HG03460 (cell line): ENCODE results near the gene KLHDC9.
"Not testable (repeated sequence)": the region's sequence is repeated elsewhere in the genome, so short reads cannot be mapped to it uniquely, and the experiment has no call there.

Source experiments
- ATAC-seq: cut with Tn5 transposase; IDR thresholded peaks from one replicate; pipeline ENCODE4 v1.9.1; 2021; ENCODE audit not compliant: unreplicated experiment

Gene KLHDC9

GRCh38 chr1:161098210-161099068, at the start of gene KLHDC9:
TSS of gene KLHDC9 (plus strand) at chr1:161098361. CDS start at chr1:161098536, 175 bp downstream.
- peak; percentile 63 for ATAC-seq

- no peak for ATAC-seq
Measured at GRCh38 chr1:161048949-161049722, 49.0 kb upstream of the KLHDC9 start.

- no peak for ATAC-seq
Measured at GRCh38 chr1:161051219-161051618, 46.9 kb upstream of the KLHDC9 start.

GRCh38 chr1:161052899-161053298, 45.3 kb upstream of the KLHDC9 start:
- ATAC-seq: no peak

GRCh38 chr1:161054232-161054631, 43.9 kb upstream of the KLHDC9 start:
- ATAC-seq: no peak

GRCh38 chr1:161054805-161055204, 43.4 kb upstream of the KLHDC9 start:
- ATAC-seq: no peak

GRCh38 chr1:161059293-161059692, 38.9 kb upstream of the KLHDC9 start:
- no peak for ATAC-seq

GRCh38 chr1:161061419-161061818, 36.7 kb upstream of the KLHDC9 start:
- no peak for ATAC-seq

GRCh38 chr1:161063936-161064335, 34.2 kb upstream of the KLHDC9 start:
- not testable (repeated sequence) for ATAC-seq

GRCh38 chr1:161065681-161066080, 32.5 kb upstream of the KLHDC9 start:
- ATAC-seq: not testable (repeated sequence)

- no peak for ATAC-seq
Measured at GRCh38 chr1:161066694-161067093, 31.5 kb upstream of the KLHDC9 start.

GRCh38 chr1:161068306-161069234, 29.6 kb upstream of the KLHDC9 start:
- peak; percentile 53 for ATAC-seq

- peak; percentile 0 for ATAC-seq
Measured at GRCh38 chr1:161069241-161069640, 28.9 kb upstream of the KLHDC9 start.

- ATAC-seq: peak; percentile 76
Measured at GRCh38 chr1:161069731-161070270, 28.4 kb upstream of the KLHDC9 start, which contains the start of gene ARHGAP30. TSS of gene ARHGAP30 (minus strand) at chr1:161069891. CDS start at chr1:161069624, 267 bp downstream.

- no peak for ATAC-seq
Measured at GRCh38 chr1:161070761-161071160, 27.4 kb upstream of the KLHDC9 start.

- ATAC-seq: no peak
Measured at GRCh38 chr1:161071886-161072371, 26.2 kb upstream of the KLHDC9 start.

GRCh38 chr1:161072751-161073449, 25.3 kb upstream of the KLHDC9 start:
- ATAC-seq: no peak

- no peak for ATAC-seq
Measured at GRCh38 chr1:161073474-161074121, 24.6 kb upstream of the KLHDC9 start.

GRCh38 chr1:161074676-161075368, 23.3 kb upstream of the KLHDC9 start:
- no peak for ATAC-seq
